Measurements from ENCODE around the gene LYRM4.

LYRM4 gene

GRCh38 chr6:5099537-5099936 is 161.2 kb downstream of the LYRM4 start:
- Mint-ChIP-seq H3K27ac (no peak overlapping the region), H3K36me3 (ENCODE audit: insufficient read depth) (no peaks in the 10 kb centered on the region), H3K9me3 (no peaks in the 10 kb centered on the region), H3K4me1 (ENCODE audit: low read depth in 2 of 2) (no peaks in the 10 kb centered on the region), H3K4me3 (no peak overlapping the region), H3K27me3 (peaks cover 0 to 5% of the 10 kb centered on the region in 2 donors)
- no peak for DNase-seq
- no peak for ATAC-seq (replicated peaks)

- H3K9me3 Mint-ChIP-seq = no peaks in the 10 kb centered on the region
- H3K4me3 Mint-ChIP-seq = no peak overlapping the region
- H3K4me1 Mint-ChIP-seq (ENCODE audit: low read depth in 2 of 2) = no peaks in the 10 kb centered on the region
- no peak overlapping the region for H3K27ac Mint-ChIP-seq
- DNase-seq (no peak), ATAC-seq (replicated peaks) (no peak)
- H3K27me3 Mint-ChIP-seq = peaks cover 0 to 13% of the 10 kb centered on the region in 2 donors
- H3K36me3 Mint-ChIP-seq (ENCODE audit: insufficient read depth) = no peaks in the 10 kb centered on the region
Measured at GRCh38 chr6:5098501-5099270, 162.1 kb downstream of the LYRM4 start.

GRCh38 chr6:5096482-5096881 is 164.3 kb downstream of the LYRM4 start:
- Mint-ChIP-seq H3K9me3 (no peaks in the 10 kb centered on the region), H3K36me3 (ENCODE audit: insufficient read depth) (no peaks in the 10 kb centered on the region), H3K27ac (no peak overlapping the region), H3K4me1 (ENCODE audit: low read depth in 2 of 2) (no peaks in the 10 kb centered on the region), H3K27me3 (peaks cover 7 to 20% of the 10 kb centered on the region in 2 donors), H3K4me3 (no peak overlapping the region)
- DNase-seq = no peak
- no peak for ATAC-seq (replicated peaks)

- Mint-ChIP-seq H3K27me3 (peaks cover 17 to 33% of the 10 kb centered on the region in 2 donors), H3K9me3 (no peaks in the 10 kb centered on the region), H3K36me3 (ENCODE audit: insufficient read depth) (no peaks in the 10 kb centered on the region), H3K27ac (no peak overlapping the region), H3K4me1 (ENCODE audit: low read depth in 2 of 2) (no peaks in the 10 kb centered on the region), H3K4me3 (no peak overlapping the region)
- ATAC-seq (replicated peaks) = no peak
- no peak for DNase-seq
Measured at GRCh38 chr6:5095236-5095635, 165.5 kb downstream of the LYRM4 start.

- Mint-ChIP-seq H3K27me3 (peaks cover 19 to 37% of the 10 kb centered on the region in 2 donors), H3K36me3 (ENCODE audit: insufficient read depth) (no peaks in the 10 kb centered on the region), H3K9me3 (no peaks in the 10 kb centered on the region), H3K27ac (no peak overlapping the region), H3K4me1 (ENCODE audit: low read depth in 2 of 2) (no peaks in the 10 kb centered on the region), H3K4me3 (no peak overlapping the region)
- DNase-seq = no peak
- ATAC-seq (replicated peaks) = no peak
Measured at GRCh38 chr6:5094327-5094726, 166.4 kb downstream of the LYRM4 start.

- ATAC-seq (replicated peaks) (no peak), DNase-seq (no peak)
- H3K27ac Mint-ChIP-seq = no peak overlapping the region
- H3K4me3 Mint-ChIP-seq = no peak overlapping the region
- H3K27me3 Mint-ChIP-seq = peaks cover 19 to 37% of the 10 kb centered on the region in 2 donors
- no peaks in the 10 kb centered on the region for H3K4me1 Mint-ChIP-seq (ENCODE audit: low read depth in 2 of 2)
- no peaks in the 10 kb centered on the region for H3K9me3 Mint-ChIP-seq
- H3K36me3 Mint-ChIP-seq (ENCODE audit: insufficient read depth) = no peaks in the 10 kb centered on the region
Measured at GRCh38 chr6:5093231-5094015, 167.3 kb downstream of the LYRM4 start.

GRCh38 chr6:5091210-5092069 is 169.3 kb downstream of the LYRM4 start:
- Mint-ChIP-seq H3K4me1 (ENCODE audit: low read depth in 2 of 2) (no peaks in the 10 kb centered on the region), H3K36me3 (ENCODE audit: insufficient read depth) (no peaks in the 10 kb centered on the region), H3K27me3 (peaks cover 32 to 51% of the 10 kb centered on the region in 2 donors), H3K27ac (no peak overlapping the region), H3K9me3 (no peaks in the 10 kb centered on the region), H3K4me3 (no peak overlapping the region)
- no peak for DNase-seq
- ATAC-seq (replicated peaks) = no peak

- H3K4me3 Mint-ChIP-seq = no peak overlapping the region
- ATAC-seq (replicated peaks) (no peak), DNase-seq (no peak)
- no peaks in the 10 kb centered on the region for H3K9me3 Mint-ChIP-seq
- no peaks in the 10 kb centered on the region for H3K4me1 Mint-ChIP-seq (ENCODE audit: low read depth in 2 of 2)
- no peak overlapping the region for H3K27ac Mint-ChIP-seq
- H3K36me3 Mint-ChIP-seq (ENCODE audit: insufficient read depth) = no peaks in the 10 kb centered on the region
- peaks cover 34 to 55% of the 10 kb centered on the region in 2 donors for H3K27me3 Mint-ChIP-seq
Measured at GRCh38 chr6:5090603-5091002, 170.1 kb downstream of the LYRM4 start.

GRCh38 chr6:5089481-5090438 is 171.0 kb downstream of the LYRM4 start:
- no peaks in the 10 kb centered on the region for H3K9me3 Mint-ChIP-seq
- ATAC-seq (replicated peaks) (no peak), DNase-seq (no peak)
- H3K36me3 Mint-ChIP-seq (ENCODE audit: insufficient read depth) = no peaks in the 10 kb centered on the region
- H3K27me3 Mint-ChIP-seq = peaks cover 34 to 53% of the 10 kb centered on the region in 2 donors
- H3K4me3 Mint-ChIP-seq = no peak overlapping the region
- H3K4me1 Mint-ChIP-seq (ENCODE audit: low read depth in 2 of 2) = no peaks in the 10 kb centered on the region
- no peak overlapping the region for H3K27ac Mint-ChIP-seq

- H3K9me3 Mint-ChIP-seq = no peaks in the 10 kb centered on the region
- ATAC-seq (replicated peaks) (no peak), DNase-seq (no peak)
- no peak overlapping the region for H3K27ac Mint-ChIP-seq
- peaks cover 36 to 53% of the 10 kb centered on the region in 2 donors for H3K27me3 Mint-ChIP-seq
- H3K36me3 Mint-ChIP-seq (ENCODE audit: insufficient read depth) = no peaks in the 10 kb centered on the region
- H3K4me3 Mint-ChIP-seq = no peak overlapping the region
- no peaks in the 10 kb centered on the region for H3K4me1 Mint-ChIP-seq (ENCODE audit: low read depth in 2 of 2)
Measured at GRCh38 chr6:5088780-5089179, 172.0 kb downstream of the LYRM4 start.

- Mint-ChIP-seq H3K4me1 (ENCODE audit: low read depth in 2 of 2) (no peaks in the 10 kb centered on the region), H3K36me3 (ENCODE audit: insufficient read depth) (no peaks in the 10 kb centered on the region), H3K9me3 (no peaks in the 10 kb centered on the region), H3K27ac (no peak overlapping the region), H3K27me3 (peaks cover 49 to 67% of the 10 kb centered on the region in 2 donors), H3K4me3 (no peak overlapping the region)
- ATAC-seq (replicated peaks) = no peak
- no peak for DNase-seq
Measured at GRCh38 chr6:5087389-5087788, 173.4 kb downstream of the LYRM4 start.

GRCh38 chr6:5086294-5086890 is 174.4 kb downstream of the LYRM4 start:
- H3K4me3 Mint-ChIP-seq = no peak overlapping the region
- H3K4me1 Mint-ChIP-seq (ENCODE audit: low read depth in 2 of 2) = no peaks in the 10 kb centered on the region
- H3K36me3 Mint-ChIP-seq (ENCODE audit: insufficient read depth) = no peaks in the 10 kb centered on the region
- H3K9me3 Mint-ChIP-seq = no peaks in the 10 kb centered on the region
- ATAC-seq (replicated peaks) (no peak), DNase-seq (no peak)
- H3K27me3 Mint-ChIP-seq = peaks cover 49 to 67% of the 10 kb centered on the region in 2 donors
- H3K27ac Mint-ChIP-seq = no peak overlapping the region

Measured in effector memory CD8-positive, alpha-beta T cell (primary cell).